Lung (tissue), 12 donors: ENCODE results near the gene PTPRE. TPM values are rescaled to one million over a fixed set of nuclear protein-coding genes. Genes with fewer than 3 reads are reported as not detected.

Source experiments
- ATAC-seq: fragments of 200-7000 bp; cut with Tn5 transposase; one replicate; pipeline ENCODE4 v1.9.1; 2020; ENCODE audit warnings: moderate number of reproducible peaks; ENCODE audit not compliant: insufficient read depth, low FRiP score
- DNase-seq, 3 donors: peaks; one replicate each; pipeline ENCODE4 v3.0.0-alpha.2; 2013 to 2017
- H3K27ac ChIP-seq, 2 donors: one replicate each; pipeline ENCODE4 v1.5.1; 2013; ENCODE audit warnings: mild to moderate bottlenecking in 2 of 2, moderate library complexity in 2 of 2, control low read depth in 1 of 2, inconsistent platforms in 1 of 2, low read depth in 1 of 2, low read length in 1 of 2
- H3K27me3 ChIP-seq, 3 donors: one replicate each; pipeline ENCODE4 v1.5.1; 2013; ENCODE audit warnings: low read length in 2 of 3; ENCODE audit not compliant: control insufficient read depth in 3 of 3, insufficient read depth in 3 of 3
- H3K36me3 ChIP-seq, 4 donors: one replicate each; pipeline ENCODE4 v1.5.1; 2013; ENCODE audit warnings: low read length in 4 of 4, mild to moderate bottlenecking in 1 of 4, moderate library complexity in 1 of 4; ENCODE audit not compliant: control insufficient read depth in 4 of 4, insufficient read depth in 4 of 4
- H3K4me1 ChIP-seq, 5 donors: one replicate each; pipeline ENCODE4 v1.5.1; 2013; ENCODE audit warnings: low read length in 5 of 5, mild to moderate bottlenecking in 2 of 5, moderate library complexity in 1 of 5; ENCODE audit not compliant: control insufficient read depth in 5 of 5, insufficient read depth in 5 of 5
- H3K4me3 ChIP-seq: one replicate; pipeline ENCODE4 v1.5.1; 2013; ENCODE audit warnings: mild to moderate bottlenecking, control low read depth, moderate library complexity
- H3K9ac ChIP-seq, 2 donors: one replicate each; pipeline ENCODE4 v1.5.1; 2013; ENCODE audit warnings: low read length in 2 of 2, control low read depth in 1 of 2; ENCODE audit not compliant: insufficient read depth in 1 of 2
- H3K9me3 ChIP-seq, 4 donors: one replicate each; pipeline ENCODE4 v1.5.1; 2013; ENCODE audit warnings: low read length in 3 of 4, mild to moderate bottlenecking in 1 of 4, moderate library complexity in 1 of 4; ENCODE audit not compliant: control insufficient read depth in 4 of 4, insufficient read depth in 3 of 4
- CTCF ChIP-seq: IDR thresholded peaks from 2 replicates; pipeline ENCODE4 v1.5.1; 2012; ENCODE audit warnings: mild to moderate bottlenecking; ENCODE audit errors: control extremely low read depth, extremely low read depth
- WGBS, 2 donors: extraction: QIAGEN DNeasy Blood & Tissue Kit; methylation state at CpG; one replicate each; pipeline ENCODE4 v1.1.7; 2013; 5-methylcytosine and 5-hydroxymethylcytosine counted together
- polyA plus RNA-seq, 2 donors: library from polyadenylated mRNA; stranded (reverse); fragments of 200-250 nt; gene quantifications; one replicate each; pipeline ENCODE4 v1.2.1, GENCODE V29; 2013
- total RNA-seq, 2 donors: library from RNA; depleted of rRNA in 1 of 2; stranded (reverse); fragments of >200 nt in 1 of 2; gene quantifications; one replicate each; pipeline ENCODE4 v1.2.1, GENCODE V29; 2014 to 2021
- donor health status: control.
- donor health status: control.
- donor health status: Bipolar disorder and iron deficiency.
- donor health status: healthy.
- donor health status: DM: yes; HTN: yes; CAD: no.

Gene PTPRE
- total and polyA plus RNA-seq, 4 donors: 15.5 to 68.7 (median 36.5) TPM

- H3K4me1 ChIP-seq: no peaks in the 10 kb centered on the region
- H3K4me3 ChIP-seq: no peak overlapping the region
- no peak for ATAC-seq
- no peaks in the 10 kb centered on the region for H3K27me3 ChIP-seq
- WGBS, 2 donors: 96 to 98% methylated on average over 4 of the region's 4 CpGs
- TF ChIP-seq CTCF: no peak
- H3K36me3 ChIP-seq: peaks cover 0 to 42% (median 7%) of the 10 kb centered on the region in 4 donors
- H3K9me3 ChIP-seq: no peaks in the 10 kb centered on the region
- H3K27ac ChIP-seq: no peak overlapping the region
- no peak overlapping the region for H3K9ac ChIP-seq
- no peak for DNase-seq
Observed at GRCh38 chr10:128116187-128116586, 209.3 kb downstream of the PTPRE start.

GRCh38 chr10:128116851-128117615 is 210.1 kb downstream of the PTPRE start:
- Histone ChIP-seq H3K36me3 (peaks cover 0 to 33% (median 7%) of the 10 kb centered on the region in 4 donors), H3K27ac (no peak overlapping the region), H3K27me3 (no peaks in the 10 kb centered on the region), H3K4me3 (no peak overlapping the region), H3K4me1 (no peaks in the 10 kb centered on the region), H3K9me3 (peaks cover 0 to 1% (median 0%) of the 10 kb centered on the region in 4 donors), H3K9ac (no peak overlapping the region)
- TF ChIP-seq CTCF: no peak
- ATAC-seq: no peak
- 76 to 87% methylated on average over 13 of the region's 13 CpGs for WGBS, 2 donors
- no peak for DNase-seq

GRCh38 chr10:128121750-128122412 is 215.0 kb downstream of the PTPRE start:
- WGBS, 2 donors: 95 to 97% methylated on average over 5 of the region's 5 CpGs
- ATAC-seq (no peak), DNase-seq (no peak)
- H3K9me3 ChIP-seq: peaks cover 0 to 2% (median 0%) of the 10 kb centered on the region in 4 donors
- peaks cover 0 to 10% (median 3%) of the 10 kb centered on the region in 4 donors for H3K36me3 ChIP-seq
- H3K4me1 ChIP-seq: peaks cover 0 to 21% (median 8%) of the 10 kb centered on the region in 5 donors
- H3K27ac ChIP-seq: no peak overlapping the region
- no peaks in the 10 kb centered on the region for H3K27me3 ChIP-seq
- H3K4me3 ChIP-seq: no peak overlapping the region
- no peak for TF ChIP-seq CTCF
- H3K9ac ChIP-seq: no peak overlapping the region
